Raji (cell line): Measurements from ENCODE around the gene KRTAP4-7.

Source experiments
- POLR2A ChIP-seq: IDR thresholded peaks from 2 replicates; pipeline ENCODE4 v1.6.1; 2011; ENCODE audit warnings: low read depth, low read length, control low read depth; ENCODE audit not compliant: insufficient read depth

KRTAP4-7 gene

GRCh38 chr17:41061964-41062363 is 22.0 kb upstream of the KRTAP4-7 start:
- TF ChIP-seq POLR2A: no peak

- TF ChIP-seq POLR2A: no peak
These were observed 20.5 kb upstream of the KRTAP4-7 start for GRCh38 chr17:41063449-41063848.

- TF ChIP-seq POLR2A: no peak
These were observed 19.6 kb upstream of the KRTAP4-7 start for GRCh38 chr17:41064301-41064700.

- no peak for TF ChIP-seq POLR2A
These were observed 17.9 kb upstream of the KRTAP4-7 start, which contains the start of gene KRTAP2-4 for GRCh38 chr17:41065829-41066624. Gene KRTAP2-4, minus strand, starts transcription at chr17:41065879. Its CDS starts 34 bp downstream, at chr17:41065845.

GRCh38 chr17:41067281-41067680 is 16.7 kb upstream of the KRTAP4-7 start:
- TF ChIP-seq POLR2A: no peak

- TF ChIP-seq POLR2A: no peak
These were observed 14.9 kb upstream of the KRTAP4-7 start for GRCh38 chr17:41069031-41069430.

- TF ChIP-seq POLR2A: no peak
These were observed 12.2 kb upstream of the KRTAP4-7 start for GRCh38 chr17:41071606-41072360.

- no peak for TF ChIP-seq POLR2A
These were observed 10.3 kb upstream of the KRTAP4-7 start for GRCh38 chr17:41073676-41074075.

GRCh38 chr17:41076788-41077187 is 7.2 kb upstream of the KRTAP4-7 start:
- TF ChIP-seq POLR2A: no peak

GRCh38 chr17:41082626-41083025 is 1.3 kb upstream of the KRTAP4-7 start:
- no peak for TF ChIP-seq POLR2A

GRCh38 chr17:41096055-41096454 is 12.1 kb downstream of the KRTAP4-7 start:
- TF ChIP-seq POLR2A: no peak

- TF ChIP-seq POLR2A: no peak
These were observed 14.1 kb downstream of the KRTAP4-7 start, which contains the start of gene KRTAP4-8 for GRCh38 chr17:41098042-41098441. Gene KRTAP4-8, minus strand, starts transcription at chr17:41098142. Its CDS starts 58 bp downstream, at chr17:41098084.

GRCh38 chr17:41098481-41098880 is 14.5 kb downstream of the KRTAP4-7 start:
- no peak for TF ChIP-seq POLR2A

GRCh38 chr17:41101586-41102259 is 17.8 kb downstream of the KRTAP4-7 start, which contains the start of gene KRTAP4-16:
Gene KRTAP4-16, minus strand, starts transcription at chr17:41102209. Its CDS starts 0 bp downstream, at chr17:41102209.
- TF ChIP-seq POLR2A: no peak

GRCh38 chr17:41103896-41104295 is 19.9 kb downstream of the KRTAP4-7 start:
- TF ChIP-seq POLR2A: no peak
